ENCODE data around the gene ANXA10. TPM values are rescaled to one million over a fixed set of nuclear protein-coding genes. Genes with fewer than 3 reads are reported as not detected.
"Not testable (repeated sequence)": the region's sequence is repeated elsewhere in the genome, so short reads cannot be mapped to it uniquely, and the experiment has no call there.

Gene ANXA10
- total RNA-seq, 2 experiments from 2014 or later, result not detected

- intact Hi-C loops (cut with micrococcal nuclease; ENCODE audit: unreplicated experiment), result no loop called here
- Histone ChIP-seq H3K4me1 (ENCODE audit: insufficient read depth, low read length, poor library complexity, severe bottlenecking) (no peaks in the 10 kb centered on the region), H2AFZ (ENCODE audit: low read length) (no peak overlapping the region), H3K4me2 (ENCODE audit: low read length) (no peak overlapping the region), H4K20me1 (ENCODE audit: insufficient read depth, low read length) (no peaks in the 10 kb centered on the region), H3K4me3 (ENCODE audit: low read depth, low read length, poor library complexity, severe bottlenecking) (no peak overlapping the region), H3K36me3 (ENCODE audit: insufficient read depth, low read length) (no peaks in the 10 kb centered on the region), H3K27ac (ENCODE audit: low read depth, low read length, poor library complexity, severe bottlenecking) (no peak overlapping the region), H3K79me2 (ENCODE audit: insufficient read depth, low read depth, low read length) (no peaks in the 10 kb centered on the region), H3K9me3 (ENCODE audit: low read length) (no peaks in the 10 kb centered on the region), H3K9me2 (ENCODE audit: insufficient read depth, low read length) (no peaks in the 10 kb centered on the region)
- ChIA-PET POLR2A (no interaction called here), CTCF (ENCODE audit: unreplicated experiment) (no interaction called here)
- no peak for DNase-seq (ENCODE audit: low spot score)
- no TSS peak for BruUV-seq (replicated peaks)
- TF ChIP-seq, protein P1, sequence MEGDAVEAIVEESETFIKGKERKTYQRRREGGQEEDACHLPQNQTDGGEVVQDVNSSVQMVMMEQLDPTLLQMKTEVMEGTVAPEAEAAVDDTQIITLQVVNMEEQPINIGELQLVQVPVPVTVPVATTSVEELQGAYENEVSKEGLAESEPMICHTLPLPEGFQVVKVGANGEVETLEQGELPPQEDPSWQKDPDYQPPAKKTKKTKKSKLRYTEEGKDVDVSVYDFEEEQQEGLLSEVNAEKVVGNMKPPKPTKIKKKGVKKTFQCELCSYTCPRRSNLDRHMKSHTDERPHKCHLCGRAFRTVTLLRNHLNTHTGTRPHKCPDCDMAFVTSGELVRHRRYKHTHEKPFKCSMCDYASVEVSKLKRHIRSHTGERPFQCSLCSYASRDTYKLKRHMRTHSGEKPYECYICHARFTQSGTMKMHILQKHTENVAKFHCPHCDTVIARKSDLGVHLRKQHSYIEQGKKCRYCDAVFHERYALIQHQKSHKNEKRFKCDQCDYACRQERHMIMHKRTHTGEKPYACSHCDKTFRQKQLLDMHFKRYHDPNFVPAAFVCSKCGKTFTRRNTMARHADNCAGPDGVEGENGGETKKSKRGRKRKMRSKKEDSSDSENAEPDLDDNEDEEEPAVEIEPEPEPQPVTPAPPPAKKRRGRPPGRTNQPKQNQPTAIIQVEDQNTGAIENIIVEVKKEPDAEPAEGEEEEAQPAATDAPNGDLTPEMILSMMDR (conservative IDR thresholded peaks at IDR 0.05; ENCODE audit: low read length), result no peak
- no peak for TF ChIP-seq EZH2phosphoT487 (IDR thresholded peaks at IDR 0.05; ENCODE audit: borderline replicate concordance, low read depth, low read length)
Observed at GRCh38 chr4:168131196-168131595, 38.9 kb downstream of the ANXA10 start.

- BruUV-seq (replicated peaks), result no TSS peak
- TF ChIP-seq EZH2phosphoT487 (IDR thresholded peaks at IDR 0.05; ENCODE audit: borderline replicate concordance, low read depth, low read length), result no peak
- TF ChIP-seq, protein P1 (conservative IDR thresholded peaks at IDR 0.05; ENCODE audit: low read length), result no peak
- Histone ChIP-seq H3K4me3 (ENCODE audit: low read depth, low read length, poor library complexity, severe bottlenecking) (no peak overlapping the region), H3K4me2 (ENCODE audit: low read length) (no peak overlapping the region), H3K4me1 (ENCODE audit: insufficient read depth, low read length, poor library complexity, severe bottlenecking) (no peaks in the 10 kb centered on the region), H3K79me2 (ENCODE audit: insufficient read depth, low read depth, low read length) (no peaks in the 10 kb centered on the region), H4K20me1 (ENCODE audit: insufficient read depth, low read length) (no peaks in the 10 kb centered on the region), H3K36me3 (ENCODE audit: insufficient read depth, low read length) (no peaks in the 10 kb centered on the region), H3K27ac (ENCODE audit: low read depth, low read length, poor library complexity, severe bottlenecking) (no peak overlapping the region), H3K9me2 (ENCODE audit: insufficient read depth, low read length) (no peaks in the 10 kb centered on the region), H2AFZ (ENCODE audit: low read length) (no peak overlapping the region), H3K9me3 (ENCODE audit: low read length) (no peaks in the 10 kb centered on the region)
- ChIA-PET CTCF (ENCODE audit: unreplicated experiment) (no interaction called here), POLR2A (no interaction called here)
- DNase-seq (ENCODE audit: low spot score), result no peak
- intact Hi-C loops (cut with micrococcal nuclease; ENCODE audit: unreplicated experiment), result no loop called here
Observed at GRCh38 chr4:168134651-168135050, 42.3 kb downstream of the ANXA10 start.

DNA sequence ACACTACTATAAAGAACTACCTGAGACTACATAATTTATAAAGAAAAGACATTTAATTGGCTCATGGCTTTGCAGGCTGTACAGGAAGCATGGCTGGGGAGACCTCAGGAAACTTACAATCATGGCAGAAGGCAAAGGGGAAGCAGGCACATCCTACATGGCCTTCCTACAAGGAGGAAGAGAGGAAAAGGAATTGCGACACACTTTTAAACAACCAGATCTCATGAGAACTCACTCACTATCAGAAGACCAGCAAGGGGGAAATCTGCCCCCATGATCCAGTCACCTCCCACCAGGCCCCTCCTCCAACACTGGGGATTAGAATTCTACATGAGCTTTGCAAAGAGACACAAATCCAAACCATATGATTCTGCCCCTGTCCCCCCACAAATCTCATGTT is 43.5 kb downstream of the ANXA10 start:
- BruUV-seq (replicated peaks); H3K9me3 ChIP-seq (ENCODE audit: low read length); H3K4me3 ChIP-seq (ENCODE audit: low read depth, low read length, poor library complexity, severe bottlenecking); H3K27ac ChIP-seq (ENCODE audit: low read depth, low read length, poor library complexity, severe bottlenecking); H3K9me2 ChIP-seq (ENCODE audit: insufficient read depth, low read length); H3K79me2 ChIP-seq (ENCODE audit: insufficient read depth, low read depth, low read length); DNase-seq (ENCODE audit: low spot score); H3K4me1 ChIP-seq (ENCODE audit: insufficient read depth, low read length, poor library complexity, severe bottlenecking); H3K36me3 ChIP-seq (ENCODE audit: insufficient read depth, low read length); H2AFZ ChIP-seq (ENCODE audit: low read length); intact Hi-C loops (cut with micrococcal nuclease; ENCODE audit: unreplicated experiment); H4K20me1 ChIP-seq (ENCODE audit: insufficient read depth, low read length); POLR2A ChIA-PET; H3K4me2 ChIP-seq (ENCODE audit: low read length); CTCF ChIA-PET (ENCODE audit: unreplicated experiment): not testable (repeated sequence)

DNA sequence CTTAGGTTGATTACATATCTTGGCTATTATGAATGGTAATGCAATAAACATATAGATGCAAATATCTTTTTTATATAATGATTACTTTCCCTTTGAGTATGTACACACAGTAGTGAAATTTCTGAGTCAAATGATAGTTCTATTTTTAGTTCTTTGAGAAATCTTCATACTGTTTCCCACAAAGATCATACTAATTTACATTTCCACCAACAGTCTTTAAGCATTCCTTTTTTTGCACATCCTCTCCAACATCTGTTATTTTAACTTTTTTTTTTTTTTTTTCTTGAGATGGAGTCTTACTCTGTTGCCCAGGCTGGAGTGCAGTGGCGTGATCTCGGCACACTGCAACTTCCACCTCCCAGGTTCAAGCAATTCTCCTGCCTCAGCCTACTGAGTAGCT is 45.4 kb downstream of the ANXA10 start:
- intact Hi-C loops (cut with micrococcal nuclease; ENCODE audit: unreplicated experiment); CTCF ChIA-PET (ENCODE audit: unreplicated experiment); POLR2A ChIA-PET: not testable (repeated sequence)

More for the DNA sequence above, 45.4 kb downstream of the ANXA10 start:
- not testable (repeated sequence) for H3K9me2 ChIP-seq (ENCODE audit: insufficient read depth, low read length); H2AFZ ChIP-seq (ENCODE audit: low read length); H3K79me2 ChIP-seq (ENCODE audit: insufficient read depth, low read depth, low read length); H3K27ac ChIP-seq (ENCODE audit: low read depth, low read length, poor library complexity, severe bottlenecking); H3K4me1 ChIP-seq (ENCODE audit: insufficient read depth, low read length, poor library complexity, severe bottlenecking); H4K20me1 ChIP-seq (ENCODE audit: insufficient read depth, low read length); H3K4me2 ChIP-seq (ENCODE audit: low read length); BruUV-seq (replicated peaks); H3K9me3 ChIP-seq (ENCODE audit: low read length); DNase-seq (ENCODE audit: low spot score); H3K4me3 ChIP-seq (ENCODE audit: low read depth, low read length, poor library complexity, severe bottlenecking); H3K36me3 ChIP-seq (ENCODE audit: insufficient read depth, low read length)

Data from OCI-LY7 (cell line).